Left renal cortex interstitium (tissue), 4 donors: ENCODE results near the gene NCF4. TPM values are rescaled to one million over a fixed set of nuclear protein-coding genes. Genes with fewer than 3 reads are reported as not detected.
A peak's percentile ranks its signal among the peaks of the same experiment; 100 is the strongest.

Experiments
- DNase-seq, 4 donors: peaks; one replicate each; pipeline ENCODE4 v3.0.0-alpha.2; 2013; ENCODE audit warnings: low read depth in 4 of 4, low spot score in 2 of 4, missing footprints in 1 of 4
- polyA plus RNA-seq, 4 donors: library from polyadenylated mRNA; unstranded; fragments of 120-200 nt; gene quantifications; one replicate each; pipeline ENCODE4 v1.2.1, GENCODE V29; 2013; ENCODE audit not compliant: insufficient read length in 4 of 4

NCF4 gene
- polyA plus RNA-seq, 4 donors = 1.9 to 2.1 (median 2.0) TPM

- DNase-seq = no peak
Measured at GRCh38 chr22:36918586-36919284, 57.9 kb downstream of the NCF4 start.

GRCh38 chr22:36921309-36922104, 60.7 kb downstream of the NCF4 start:
- DNase-seq = no peak

GRCh38 chr22:36922105-36922608, 61.4 kb downstream of the NCF4 start:
- DNase-seq = peak in 3 of 4 donors; percentile 18 to 46 (median 37)

DNA sequence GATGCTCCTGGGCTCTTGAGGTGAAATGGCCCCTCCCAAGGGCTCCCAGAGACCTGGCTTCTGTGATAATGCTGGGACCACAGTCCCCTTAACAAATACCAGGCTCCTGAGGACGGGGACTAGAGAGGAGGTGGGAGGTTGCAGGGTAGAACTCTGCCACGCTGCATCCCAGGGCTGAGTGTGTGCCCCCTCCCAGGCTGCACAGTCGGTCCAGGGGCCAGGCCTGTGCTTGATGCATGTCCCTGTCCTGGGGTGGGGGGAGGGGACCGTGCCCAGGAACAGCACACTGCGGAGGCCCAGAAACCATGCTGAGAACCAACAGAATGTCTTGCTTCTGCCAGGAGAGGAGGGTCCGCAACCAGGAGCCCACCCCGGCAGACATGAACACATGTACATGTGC, 61.9 kb downstream of the NCF4 start:
- no peak for DNase-seq

DNA sequence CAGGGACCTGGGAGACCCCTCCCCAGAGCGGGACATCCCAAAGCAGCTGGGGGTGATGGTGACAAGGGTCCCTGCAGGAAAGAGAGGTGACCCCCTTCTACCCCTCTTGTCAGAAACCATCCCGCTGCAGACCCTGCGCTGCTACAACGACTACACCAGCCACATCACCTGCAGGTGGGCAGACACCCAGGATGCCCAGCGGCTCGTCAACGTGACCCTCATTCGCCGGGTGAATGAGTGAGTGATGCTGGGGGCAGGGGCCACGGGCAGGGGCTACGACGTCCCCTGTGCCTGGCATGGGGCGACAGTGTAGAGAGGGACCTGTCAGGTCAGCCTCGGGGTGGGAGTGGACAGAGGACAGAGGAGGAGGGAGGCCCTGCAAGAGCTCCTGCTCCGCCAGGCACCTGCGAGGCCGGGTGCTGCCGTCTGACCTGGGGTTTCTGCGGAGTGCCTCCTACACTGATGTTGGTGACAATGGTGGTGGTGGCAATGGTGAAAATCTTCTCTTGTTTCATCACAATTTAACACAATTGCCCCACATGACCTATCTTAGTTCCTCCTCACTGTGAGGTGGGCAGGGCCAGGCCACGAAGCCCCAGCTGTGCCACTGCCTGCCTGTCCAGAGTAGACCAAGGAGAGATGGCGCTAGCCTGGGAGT, 62.5 kb downstream of the NCF4 start:
- DNase-seq = no peak

DNA sequence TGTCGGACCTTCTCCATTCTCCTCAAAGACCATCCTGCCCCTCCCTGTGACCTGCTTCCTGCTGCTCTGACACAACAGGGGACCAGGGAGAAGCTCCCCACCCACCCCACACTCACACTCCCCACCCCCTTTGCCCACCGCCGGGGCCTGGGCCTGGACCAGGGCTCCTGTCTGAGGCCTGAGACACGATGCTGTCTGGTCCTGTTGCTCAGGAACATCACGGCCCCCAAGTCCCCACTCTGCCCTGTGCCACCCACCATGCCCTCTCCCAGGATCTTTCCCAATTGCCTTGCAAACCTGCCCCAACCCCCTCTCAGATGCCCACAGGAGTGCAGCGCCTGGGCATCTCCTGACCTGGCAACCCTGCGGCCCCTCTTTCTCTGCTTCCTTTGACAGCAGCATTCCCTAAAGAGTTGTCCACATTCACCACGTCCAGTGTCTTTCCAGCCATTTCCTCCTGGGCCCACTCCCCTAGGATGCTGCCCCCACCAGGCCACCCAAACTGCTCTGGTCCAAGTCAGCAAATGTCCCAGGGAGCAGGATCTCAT, 63.4 kb downstream of the NCF4 start:
- no peak for DNase-seq

- DNase-seq = no peak
Measured at GRCh38 chr22:36925388-36926290, 64.8 kb downstream of the NCF4 start.

GRCh38 chr22:36926309-36926708, 65.5 kb downstream of the NCF4 start:
- no peak for DNase-seq

- DNase-seq = no peak
Measured at GRCh38 chr22:36926721-36927435, 66.1 kb downstream of the NCF4 start.

Other genes starting within 250 kb of the NCF4 start
- not detected for gene CACNG2, start 157.3 kb upstream of the NCF4 start, polyA plus RNA-seq
- gene IFT27, start 84.9 kb upstream of the NCF4 start, polyA plus RNA-seq = 10 to 100 TPM; 44.4 to 65.7 (median 55.2) TPM
- gene PVALB, start 44.0 kb upstream of the NCF4 start, polyA plus RNA-seq = 10 to 100 TPM in 1 of 4 donors, 1 to 10 TPM in 3; 3.7 to 10.6 (median 7.1) TPM
- 1 to 10 TPM; 2.2 to 2.9 (median 2.7) TPM for gene CSF2RB, start 52.6 kb downstream of the NCF4 start, polyA plus RNA-seq
- gene TST, start 158.4 kb downstream of the NCF4 start, polyA plus RNA-seq = 10 to 100 TPM; 46.8 to 66.8 (median 56.3) TPM
- 10 to 100 TPM; 44.5 to 84.1 (median 67.1) TPM for gene MPST, start 158.7 kb downstream of the NCF4 start, polyA plus RNA-seq
- 10 to 100 TPM; 24.1 to 36.0 (median 32.1) TPM for gene KCTD17, start 190.7 kb downstream of the NCF4 start, polyA plus RNA-seq
- gene TMPRSS6, start 248.7 kb downstream of the NCF4 start, polyA plus RNA-seq = under 1 TPM; 0.35 to 0.63 (median 0.53) TPM